ENCODE results near the gene LPAR1. TPM values are rescaled to one million over a fixed set of nuclear protein-coding genes. Genes with fewer than 3 reads are reported as not detected.
A peak's percentile ranks its signal among the peaks of the same experiment; 100 is the strongest.

LPAR1 gene
- total RNA-seq, 3 donors from 2014 or later, result 27.5 to 44.9 (median 30.3) TPM

DNA sequence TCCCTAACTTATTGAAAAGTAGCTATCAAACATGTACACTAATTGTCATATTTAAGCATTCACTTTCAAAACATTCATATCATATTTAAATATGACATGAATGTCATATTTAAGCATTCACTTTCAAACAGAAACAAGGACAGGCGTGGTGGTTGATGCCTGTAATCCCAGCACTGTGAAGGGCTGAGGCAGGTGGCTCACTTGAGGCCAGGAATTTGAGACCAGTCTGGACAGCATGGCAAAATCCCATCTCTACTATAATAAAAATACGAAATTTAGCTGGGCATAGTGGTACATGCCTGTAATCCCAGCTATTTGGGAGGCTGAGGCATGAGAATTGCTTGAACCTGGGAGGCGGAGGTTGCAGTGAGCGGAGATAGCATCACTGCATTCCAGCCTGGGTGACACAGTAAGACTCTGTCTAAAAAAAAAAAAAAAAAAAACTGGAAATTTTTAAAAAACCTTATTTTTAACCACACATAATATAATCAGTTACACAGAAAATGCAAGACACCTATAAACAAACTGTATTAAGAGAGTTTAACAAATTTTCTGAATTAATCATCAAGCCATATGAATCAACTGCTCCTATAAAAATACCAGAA lies 88.1 kb downstream of the LPAR1 start:
- Histone ChIP-seq H3K4me1 (ENCODE audit: low read depth) (no peaks in the 10 kb centered on the region), H3K36me3 (ENCODE audit: low read depth) (no peaks in the 10 kb centered on the region), H3K4me3 (no peak overlapping the region), H3K9me3 (peaks cover 4% of the 10 kb centered on the region)
- ATAC-seq, result no peak
- intact Hi-C loops (cut with DNase I, micrococcal nuclease), result no loop called here
- TF ChIP-seq, protein P1, sequence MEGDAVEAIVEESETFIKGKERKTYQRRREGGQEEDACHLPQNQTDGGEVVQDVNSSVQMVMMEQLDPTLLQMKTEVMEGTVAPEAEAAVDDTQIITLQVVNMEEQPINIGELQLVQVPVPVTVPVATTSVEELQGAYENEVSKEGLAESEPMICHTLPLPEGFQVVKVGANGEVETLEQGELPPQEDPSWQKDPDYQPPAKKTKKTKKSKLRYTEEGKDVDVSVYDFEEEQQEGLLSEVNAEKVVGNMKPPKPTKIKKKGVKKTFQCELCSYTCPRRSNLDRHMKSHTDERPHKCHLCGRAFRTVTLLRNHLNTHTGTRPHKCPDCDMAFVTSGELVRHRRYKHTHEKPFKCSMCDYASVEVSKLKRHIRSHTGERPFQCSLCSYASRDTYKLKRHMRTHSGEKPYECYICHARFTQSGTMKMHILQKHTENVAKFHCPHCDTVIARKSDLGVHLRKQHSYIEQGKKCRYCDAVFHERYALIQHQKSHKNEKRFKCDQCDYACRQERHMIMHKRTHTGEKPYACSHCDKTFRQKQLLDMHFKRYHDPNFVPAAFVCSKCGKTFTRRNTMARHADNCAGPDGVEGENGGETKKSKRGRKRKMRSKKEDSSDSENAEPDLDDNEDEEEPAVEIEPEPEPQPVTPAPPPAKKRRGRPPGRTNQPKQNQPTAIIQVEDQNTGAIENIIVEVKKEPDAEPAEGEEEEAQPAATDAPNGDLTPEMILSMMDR (IDR thresholded peaks at IDR 0.05), result no peak
- no peak for DNase-seq

DNA sequence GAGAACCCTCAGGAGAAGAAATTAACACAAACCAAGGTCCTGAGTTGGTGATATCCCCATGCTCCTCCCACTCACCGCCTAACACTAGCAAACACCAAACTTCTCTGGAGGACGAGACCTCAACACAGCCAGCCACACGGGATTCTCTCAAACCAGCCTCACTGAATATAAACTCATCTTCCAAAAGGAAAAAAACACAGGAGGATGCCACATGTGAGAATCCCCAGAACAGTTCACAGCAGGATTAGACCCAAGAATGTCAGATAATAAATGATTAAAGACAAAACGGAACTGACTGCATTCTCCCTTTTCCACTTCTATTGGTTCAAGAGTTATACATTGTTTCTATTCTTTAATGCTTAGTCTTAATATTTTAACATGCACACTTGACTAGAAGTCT lies 89.2 kb downstream of the LPAR1 start:
- no peak overlapping the region for H3K4me3 ChIP-seq
- DNase-seq, result no peak
- TF ChIP-seq, protein P1 (IDR thresholded peaks at IDR 0.05), result no peak
- ATAC-seq, result no peak
- peaks cover 2% of the 10 kb centered on the region for H3K9me3 ChIP-seq
- intact Hi-C loops (cut with DNase I, micrococcal nuclease), result no loop called here
- H3K4me1 ChIP-seq (ENCODE audit: low read depth), result no peaks in the 10 kb centered on the region
- no peaks in the 10 kb centered on the region for H3K36me3 ChIP-seq (ENCODE audit: low read depth)

DNA sequence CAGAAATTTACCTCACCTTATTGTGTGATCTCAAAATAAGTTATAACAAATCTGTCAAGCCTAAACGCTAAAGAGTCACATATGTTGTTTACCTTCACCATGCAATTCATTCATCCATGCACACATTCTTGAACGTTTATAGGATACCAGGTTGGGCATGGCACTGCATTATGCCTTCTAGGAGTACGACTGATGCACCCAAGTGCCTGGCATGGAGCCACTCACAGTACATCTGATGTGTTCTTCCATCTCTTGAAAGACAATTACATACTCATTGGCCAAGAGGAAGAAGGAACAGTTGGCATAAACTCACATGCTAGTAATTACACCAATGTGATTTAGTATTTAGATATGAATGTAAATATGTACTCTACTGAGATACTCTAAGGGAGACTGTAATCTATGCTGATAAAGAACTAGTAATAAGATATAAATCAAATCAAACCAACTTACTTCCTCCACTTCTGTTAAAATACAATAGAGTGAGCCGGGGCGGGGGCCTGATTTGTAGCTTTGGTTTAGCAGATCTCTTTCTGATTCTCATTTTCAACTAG lies 90.7 kb downstream of the LPAR1 start:
- intact Hi-C loops (cut with DNase I, micrococcal nuclease), result no loop called here
- Histone ChIP-seq H3K36me3 (ENCODE audit: low read depth) (no peaks in the 10 kb centered on the region), H3K4me3 (no peak overlapping the region), H3K4me1 (ENCODE audit: low read depth) (no peaks in the 10 kb centered on the region), H3K9me3 (no peaks in the 10 kb centered on the region)
- ATAC-seq (peak; percentile 73), DNase-seq (peak in 1 of 3 donors; percentile 26)
- TF ChIP-seq, protein P1 (IDR thresholded peaks at IDR 0.05), result no peak

DNA sequence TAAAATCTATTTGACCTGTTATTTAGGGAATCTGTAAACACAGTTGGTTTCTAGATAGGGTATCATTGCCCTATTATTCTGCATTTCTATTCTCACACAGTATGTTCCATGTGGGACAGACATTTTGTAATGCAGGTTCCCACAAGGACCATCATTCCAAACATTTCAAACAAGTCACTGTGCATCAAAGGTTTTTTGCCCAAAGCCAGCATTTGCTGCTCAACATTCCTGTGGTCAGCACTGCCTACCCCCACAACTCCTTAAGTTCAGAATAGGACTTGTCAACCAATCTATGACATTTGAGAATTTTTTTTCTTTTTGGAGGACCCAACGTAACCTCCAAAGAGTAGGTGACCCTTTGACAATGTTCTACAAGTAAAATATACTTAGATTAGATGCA lies 95.7 kb downstream of the LPAR1 start:
- H3K4me1 ChIP-seq (ENCODE audit: low read depth), result no peaks in the 10 kb centered on the region
- H3K9me3 ChIP-seq, result no peaks in the 10 kb centered on the region
- no peak overlapping the region for H3K4me3 ChIP-seq
- intact Hi-C loops (cut with DNase I, micrococcal nuclease), result no loop called here
- TF ChIP-seq, protein P1 (IDR thresholded peaks at IDR 0.05), result no peak
- ATAC-seq (no peak), DNase-seq (no peak)
- H3K36me3 ChIP-seq (ENCODE audit: low read depth), result no peaks in the 10 kb centered on the region

DNA sequence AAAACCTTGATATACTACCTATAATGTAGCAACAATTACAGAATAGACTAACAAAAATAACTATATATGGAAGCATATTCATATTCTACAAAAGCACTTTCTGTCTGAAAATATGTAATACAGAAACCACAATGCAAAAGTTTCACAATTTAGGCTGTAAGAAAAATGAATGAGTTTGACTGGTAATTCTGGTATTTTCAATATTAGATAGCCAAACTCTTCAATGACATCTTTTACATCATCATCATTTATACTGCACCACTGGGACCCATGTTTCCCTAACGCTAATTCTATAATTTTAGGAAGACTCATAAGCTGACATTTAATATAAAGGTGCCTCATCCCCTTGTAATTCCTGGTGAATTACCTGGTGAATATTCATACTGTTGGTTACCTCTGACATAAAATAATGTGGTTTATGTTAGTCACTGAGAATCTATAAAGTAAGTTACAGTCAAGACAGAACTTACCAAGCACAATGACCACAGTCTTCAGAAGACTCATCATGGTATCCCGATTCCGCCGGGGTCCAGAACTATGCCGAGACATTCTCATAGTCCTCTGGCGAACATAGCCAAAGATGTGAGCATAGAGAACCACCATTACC lies 97.2 kb downstream of the LPAR1 start:
- ATAC-seq (no peak), DNase-seq (no peak)
- H3K4me1 ChIP-seq (ENCODE audit: low read depth), result no peaks in the 10 kb centered on the region
- intact Hi-C loops (cut with DNase I, micrococcal nuclease), result no loop called here
- no peaks in the 10 kb centered on the region for H3K36me3 ChIP-seq (ENCODE audit: low read depth)
- TF ChIP-seq, protein P1 (IDR thresholded peaks at IDR 0.05), result no peak
- no peaks in the 10 kb centered on the region for H3K9me3 ChIP-seq
- no peak overlapping the region for H3K4me3 ChIP-seq

Measured in mucosa of descending colon (tissue), 3 donors.